ENCODE measurements around the gene THBD. TPM values are rescaled to one million over a fixed set of nuclear protein-coding genes. Genes with fewer than 3 reads are reported as not detected.

Gene THBD
- total and polyA plus RNA-seq, 9 of the 15 experiments (the other 6 are each of a cell fraction or from before 2014, with no cell fraction given) = 0.07 to 0.49 (median 0.33) TPM

DNA sequence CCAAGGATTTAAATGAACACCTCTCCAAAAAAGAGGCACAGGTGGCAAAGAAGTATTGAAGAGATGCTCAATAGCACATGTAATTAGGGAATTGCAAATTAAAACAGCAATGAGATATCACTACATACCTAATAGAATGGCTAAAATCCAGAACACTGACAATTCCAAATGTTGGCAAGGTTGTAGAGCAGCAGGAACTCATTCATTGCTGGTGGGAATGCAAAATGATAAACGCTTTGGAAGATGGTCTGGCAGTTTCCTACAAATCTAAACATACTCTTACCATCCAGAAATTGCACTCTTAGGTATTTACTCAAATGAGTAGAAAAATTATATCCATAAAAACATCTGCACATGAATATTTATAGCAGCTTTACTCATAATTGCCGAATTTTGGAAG is 19.6 kb upstream of the THBD start:
- in situ Hi-C loops (cut with MboI) = no loop called here

DNA sequence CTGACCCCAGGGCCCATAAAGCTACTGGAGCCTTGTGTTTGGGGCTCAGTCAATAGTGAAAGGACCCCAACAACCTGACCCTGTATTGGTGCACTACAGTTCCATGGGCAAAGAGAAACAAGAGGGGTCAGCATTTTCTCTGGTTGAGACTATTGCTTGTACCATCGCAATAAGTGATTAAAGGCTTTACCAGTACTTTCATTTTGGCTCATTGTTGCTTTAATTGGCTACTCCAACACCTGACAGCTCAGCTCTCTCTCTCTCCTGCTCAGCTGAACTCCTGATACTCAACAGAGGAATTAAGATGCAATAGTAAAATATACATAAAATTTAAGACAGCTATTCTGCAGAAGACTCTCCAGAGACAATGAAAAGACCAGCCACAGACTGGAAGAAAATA is 18.8 kb upstream of the THBD start:
- ATAC-seq (no peak), FAIRE-seq (no peak), DNase-seq (ENCODE audit: extremely low read depth in 1 of 4, low spot score in 3 of 4) (no peak)
- no peak overlapping the region for H2AFZ ChIP-seq (ENCODE audit: low read depth, low read length)
- TF ChIP-seq, protein P1, sequence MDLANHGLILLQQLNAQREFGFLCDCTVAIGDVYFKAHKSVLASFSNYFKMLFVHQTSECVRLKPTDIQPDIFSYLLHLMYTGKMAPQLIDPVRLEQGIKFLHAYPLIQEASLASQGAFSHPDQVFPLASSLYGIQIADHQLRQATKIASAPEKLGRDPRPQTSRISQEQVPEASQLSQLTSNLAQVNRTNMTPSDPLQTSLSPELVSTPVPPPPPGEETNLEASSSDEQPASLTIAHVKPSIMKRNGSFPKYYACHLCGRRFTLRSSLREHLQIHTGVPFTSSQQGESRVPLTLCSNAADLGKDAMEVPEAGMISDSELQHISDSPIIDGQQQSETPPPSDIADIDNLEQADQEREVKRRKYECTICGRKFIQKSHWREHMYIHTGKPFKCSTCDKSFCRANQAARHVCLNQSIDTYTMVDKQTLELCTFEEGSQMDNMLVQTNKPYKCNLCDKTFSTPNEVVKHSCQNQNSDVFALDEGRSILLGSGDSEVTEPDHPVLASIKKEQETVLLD (IDR thresholded peaks at IDR 0.05) = no peak
- TF ChIP-seq, protein P2, sequence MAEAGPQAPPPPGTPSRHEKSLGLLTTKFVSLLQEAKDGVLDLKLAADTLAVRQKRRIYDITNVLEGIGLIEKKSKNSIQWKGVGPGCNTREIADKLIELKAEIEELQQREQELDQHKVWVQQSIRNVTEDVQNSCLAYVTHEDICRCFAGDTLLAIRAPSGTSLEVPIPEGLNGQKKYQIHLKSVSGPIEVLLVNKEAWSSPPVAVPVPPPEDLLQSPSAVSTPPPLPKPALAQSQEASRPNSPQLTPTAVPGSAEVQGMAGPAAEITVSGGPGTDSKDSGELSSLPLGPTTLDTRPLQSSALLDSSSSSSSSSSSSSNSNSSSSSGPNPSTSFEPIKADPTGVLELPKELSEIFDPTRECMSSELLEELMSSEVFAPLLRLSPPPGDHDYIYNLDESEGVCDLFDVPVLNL (CRISPR knock-in tag; IDR thresholded peaks at IDR 0.05; ENCODE audit: low read depth) = no peak
- TF ChIP-seq ZSCAN32 (CRISPR knock-in tag; IDR thresholded peaks at IDR 0.05) = no peak
- H3K9me3 ChIP-seq (replicated peaks; ENCODE audit: control insufficient read depth, insufficient read depth, low read depth, low read length) = no peaks in the 10 kb centered on the region
- H3K9me1 ChIP-seq (ENCODE audit: control insufficient read depth, insufficient read depth, low read length) = no peaks in the 10 kb centered on the region
- intact Hi-C loops (cut with micrococcal nuclease) = no loop called here
- H3K4me1 ChIP-seq (replicated peaks in 1 of 2; ENCODE audit: control insufficient read depth in 2 of 2, insufficient read depth in 2 of 2, low read length in 2 of 2) = no peaks in the 10 kb centered on the region
- 89% methylated on average over 1 of the region's 1 CpG for WGBS (ENCODE audit: insufficient coverage, low coverage, missing lambda C conversion rate)
- H3K79me2 ChIP-seq (ENCODE audit: control insufficient read depth, insufficient read depth, low read length) = no peaks in the 10 kb centered on the region
- H3K9ac ChIP-seq (ENCODE audit: insufficient read depth in 1 of 2, low read depth in 2 of 2, low read length in 2 of 2) = no peak overlapping the region
- ChIA-PET CTCF (ENCODE audit: low intra/inter-chr PET ratio) (no interaction called here), POLR2A (interaction anchor here (0.6 kb wide), 2 partner anchors 28 to 83 kb away, joined by 4 read pairs; no protein-coding TSS in a partner anchor)
- no peak overlapping the region for H3K4me3 ChIP-seq
- H3K27ac ChIP-seq (ENCODE audit: extremely low read depth, low read depth, low read length) = no peak overlapping the region
- no peaks in the 10 kb centered on the region for H3K27me3 ChIP-seq (ENCODE audit: control insufficient read depth in 2 of 2, insufficient read depth in 2 of 2, low read length in 2 of 2)
- no peak overlapping the region for H3K4me2 ChIP-seq (ENCODE audit: insufficient read depth, low read length)
- no peaks in the 10 kb centered on the region for H3K36me3 ChIP-seq (ENCODE audit: control insufficient read depth, insufficient read depth, low read length)
- BruUV-seq (replicated peaks) = no TSS peak
- in situ Hi-C loops (cut with MboI) = no loop called here
- no peaks in the 10 kb centered on the region for H4K20me1 ChIP-seq (replicated peaks; ENCODE audit: control insufficient read depth, insufficient read depth, low read length)

More for the DNA sequence above, 19.6 kb upstream of the THBD start:
- ChIA-PET CTCF (ENCODE audit: low intra/inter-chr PET ratio) (no interaction called here), POLR2A (interaction anchor here (0.7 kb wide), 1 partner anchor 55 kb away, joined by 3 read pairs; no protein-coding TSS in a partner anchor)
- no peaks in the 10 kb centered on the region for H3K27me3 ChIP-seq (ENCODE audit: control insufficient read depth in 2 of 2, insufficient read depth in 2 of 2, low read length in 2 of 2)
- TF ChIP-seq ZNF140 (CRISPR knock-in tag; IDR thresholded peaks at IDR 0.05) = no peak
- TF ChIP-seq, protein P3, sequence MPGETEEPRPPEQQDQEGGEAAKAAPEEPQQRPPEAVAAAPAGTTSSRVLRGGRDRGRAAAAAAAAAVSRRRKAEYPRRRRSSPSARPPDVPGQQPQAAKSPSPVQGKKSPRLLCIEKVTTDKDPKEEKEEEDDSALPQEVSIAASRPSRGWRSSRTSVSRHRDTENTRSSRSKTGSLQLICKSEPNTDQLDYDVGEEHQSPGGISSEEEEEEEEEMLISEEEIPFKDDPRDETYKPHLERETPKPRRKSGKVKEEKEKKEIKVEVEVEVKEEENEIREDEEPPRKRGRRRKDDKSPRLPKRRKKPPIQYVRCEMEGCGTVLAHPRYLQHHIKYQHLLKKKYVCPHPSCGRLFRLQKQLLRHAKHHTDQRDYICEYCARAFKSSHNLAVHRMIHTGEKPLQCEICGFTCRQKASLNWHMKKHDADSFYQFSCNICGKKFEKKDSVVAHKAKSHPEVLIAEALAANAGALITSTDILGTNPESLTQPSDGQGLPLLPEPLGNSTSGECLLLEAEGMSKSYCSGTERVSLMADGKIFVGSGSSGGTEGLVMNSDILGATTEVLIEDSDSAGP (CRISPR knock-in tag; IDR thresholded peaks at IDR 0.05) = no peak
- TF ChIP-seq YBX1 (IDR thresholded peaks at IDR 0.05) = no peak
- peak; percentile 23 for TF ChIP-seq RBM25 (IDR thresholded peaks at IDR 0.05; ENCODE audit: low read depth, low read length, severe bottlenecking)
- 7% methylated on average over 2 of the region's 2 CpGs for WGBS (ENCODE audit: insufficient coverage, low coverage, missing lambda C conversion rate)
- no peaks in the 10 kb centered on the region for H3K9me3 ChIP-seq (replicated peaks; ENCODE audit: control insufficient read depth, insufficient read depth, low read depth, low read length)
- H3K4me2 ChIP-seq (ENCODE audit: insufficient read depth, low read length) = no peak overlapping the region
- FAIRE-seq = no peak
- no peaks in the 10 kb centered on the region for H3K79me2 ChIP-seq (ENCODE audit: control insufficient read depth, insufficient read depth, low read length)
- H3K36me3 ChIP-seq (ENCODE audit: control insufficient read depth, insufficient read depth, low read length) = no peaks in the 10 kb centered on the region
- ATAC-seq = no peak
- no peak overlapping the region for H2AFZ ChIP-seq (ENCODE audit: low read depth, low read length)
- H3K4me3 ChIP-seq = no peak overlapping the region
- H4K20me1 ChIP-seq (replicated peaks; ENCODE audit: control insufficient read depth, insufficient read depth, low read length) = no peaks in the 10 kb centered on the region
- H3K9me1 ChIP-seq (ENCODE audit: control insufficient read depth, insufficient read depth, low read length) = no peaks in the 10 kb centered on the region
- DNase-seq (ENCODE audit: extremely low read depth in 1 of 4, low spot score in 3 of 4) = no peak
- no peak overlapping the region for H3K9ac ChIP-seq (ENCODE audit: insufficient read depth in 1 of 2, low read depth in 2 of 2, low read length in 2 of 2)
- no peak overlapping the region for H3K27ac ChIP-seq (ENCODE audit: extremely low read depth, low read depth, low read length)
- intact Hi-C loops (cut with micrococcal nuclease) = no loop called here
- BruUV-seq (replicated peaks) = no TSS peak
- H3K4me1 ChIP-seq (replicated peaks in 1 of 2; ENCODE audit: control insufficient read depth in 2 of 2, insufficient read depth in 2 of 2, low read length in 2 of 2) = no peaks in the 10 kb centered on the region
